Measurements from ENCODE around the gene HVCN1.

- no peak for TF ChIP-seq REST (IDR thresholded peaks at IDR 0.05; ENCODE audit: insufficient read depth in 1 of 2, low read depth in 2 of 2, low read length in 2 of 2)
- TF ChIP-seq POLR2AphosphoS5 (IDR thresholded peaks at IDR 0.05; ENCODE audit: low read depth, low read length) = no peak
- TF ChIP-seq SIN3A (IDR thresholded peaks at IDR 0.05; ENCODE audit: borderline replicate concordance, insufficient read depth, low read length) = no peak
- no peak for TF ChIP-seq FOXP2 (optimal IDR thresholded peaks at IDR 0.05; ENCODE audit: borderline replicate concordance, extremely low read depth, extremely low read length, insufficient read depth)
Observed at GRCh38 chr12:110699591-110700445, 10.9 kb upstream of the HVCN1 start.

Measured in PFSK-1 (cell line).